NOMO-1 treated with DMSO at 0.1 percent for 48 hours (cell line): ENCODE results near the gene LRCH3.
"Not testable (repeated sequence)": the region's sequence is repeated elsewhere in the genome, so short reads cannot be mapped to it uniquely, and the experiment has no call there.

Experiments used
- DNase-seq: peaks from one replicate; lab custom pipeline; 2025; ENCODE audit not compliant: unreplicated experiment; lab: John Stamatoyannopoulos, UW

LRCH3 gene

GRCh38 chr3:197881970-197882338 is 90.9 kb downstream of the LRCH3 start:
- DNase-seq = no peak

GRCh38 chr3:197882586-197882985 is 91.5 kb downstream of the LRCH3 start:
- peak; percentile 63 for DNase-seq

- DNase-seq = no peak
Observed at GRCh38 chr3:197883541-197883940, 92.5 kb downstream of the LRCH3 start.

- DNase-seq = not testable (repeated sequence)
Observed at GRCh38 chr3:197884330-197884729, 93.3 kb downstream of the LRCH3 start.

GRCh38 chr3:197886052-197886451 is 95.0 kb downstream of the LRCH3 start:
- not testable (repeated sequence) for DNase-seq

GRCh38 chr3:197887430-197888053 is 96.5 kb downstream of the LRCH3 start:
- not testable (repeated sequence) for DNase-seq

- DNase-seq = no peak
Observed at GRCh38 chr3:197888511-197888910, 97.5 kb downstream of the LRCH3 start.

GRCh38 chr3:197889204-197889930 is 98.3 kb downstream of the LRCH3 start:
- no peak for DNase-seq

- no peak for DNase-seq
Observed at GRCh38 chr3:197890693-197891092, 99.6 kb downstream of the LRCH3 start.

- no peak for DNase-seq
Observed at GRCh38 chr3:197892162-197892561, 101.1 kb downstream of the LRCH3 start.

- no peak for DNase-seq
Observed at GRCh38 chr3:197896421-197896820, 105.4 kb downstream of the LRCH3 start.

- DNase-seq = no peak
Observed at GRCh38 chr3:197899833-197900478, 108.9 kb downstream of the LRCH3 start.

GRCh38 chr3:197901626-197902025 is 110.6 kb downstream of the LRCH3 start:
- no peak for DNase-seq

GRCh38 chr3:197906023-197906849 is 115.2 kb downstream of the LRCH3 start:
- DNase-seq = peak; percentile 84

GRCh38 chr3:197906850-197907187 is 115.8 kb downstream of the LRCH3 start:
- DNase-seq = no peak

GRCh38 chr3:197907196-197907595 is 116.1 kb downstream of the LRCH3 start:
- DNase-seq = no peak

GRCh38 chr3:197908550-197908949 is 117.5 kb downstream of the LRCH3 start:
- not testable (repeated sequence) for DNase-seq

GRCh38 chr3:197908957-197909701 is 118.1 kb downstream of the LRCH3 start:
- DNase-seq = no peak

GRCh38 chr3:197912741-197913476 is 121.9 kb downstream of the LRCH3 start:
- no peak for DNase-seq
